GM06990 (cell line): Measurements from ENCODE around the gene PSMB11.

ENCODE experiments used
- DNase-seq: peaks from one replicate; pipeline ENCODE4 v3.0.0-alpha.2; 2011; ENCODE audit not compliant: insufficient read length; ENCODE audit errors: extremely low read depth
- H3K27me3 ChIP-seq: replicated peaks from 2 replicates; pipeline ENCODE4 v1.6.0; 2011; ENCODE audit warnings: low read length; ENCODE audit not compliant: control insufficient read depth, insufficient read depth
- H3K36me3 ChIP-seq: 2 replicates; pipeline ENCODE4 v1.5.1; 2011; ENCODE audit warnings: low read length; ENCODE audit not compliant: control insufficient read depth, insufficient read depth
- H3K4me3 ChIP-seq: replicated peaks from 2 replicates; pipeline ENCODE4 v1.5.1; 2011; ENCODE audit warnings: low read depth, mild to moderate bottlenecking, control low read depth, low read length
- TF ChIP-seq, protein P1 (sequence below): IDR thresholded peaks from 2 replicates; pipeline ENCODE4 v1.5.1; 2011; ENCODE audit warnings: low read length, control low read depth, mild to moderate bottlenecking, inconsistent platforms; ENCODE audit not compliant: insufficient read depth, poor library complexity, severe bottlenecking

Gene PSMB11

DNA sequence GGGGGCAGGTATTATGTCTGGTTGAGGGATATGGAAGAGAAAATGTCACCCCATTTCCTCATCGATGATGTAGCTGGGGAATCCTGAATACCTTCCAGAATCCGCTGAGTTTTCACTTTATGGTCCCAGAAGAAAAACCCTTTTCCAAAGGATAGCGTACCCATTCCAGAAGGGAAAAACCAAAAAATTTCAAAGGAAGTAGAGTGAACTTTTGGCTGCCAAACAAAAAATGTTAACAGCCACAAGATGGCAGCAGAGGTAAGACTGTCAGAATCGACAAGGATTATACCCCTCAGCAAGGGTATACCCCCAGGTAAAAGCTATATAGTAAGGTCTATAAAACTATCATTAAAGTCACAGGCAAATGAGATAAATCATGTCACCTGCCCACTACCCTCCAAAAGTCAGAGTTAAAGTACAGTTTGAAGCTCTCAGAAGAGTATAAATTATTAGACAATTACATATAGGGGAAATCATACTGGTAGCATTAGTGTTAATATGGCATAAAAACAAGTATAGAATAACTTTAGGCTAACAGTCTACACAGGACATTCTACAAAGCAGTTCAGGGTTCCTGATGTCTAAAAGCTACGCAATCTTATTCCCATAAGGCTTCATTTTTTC lies 34.9 kb downstream of the PSMB11 start:
- H3K27me3 ChIP-seq = no peaks in the 10 kb centered on the region
- no peak for DNase-seq
- H3K36me3 ChIP-seq = peaks cover 36% of the 10 kb centered on the region
- TF ChIP-seq, protein P1, sequence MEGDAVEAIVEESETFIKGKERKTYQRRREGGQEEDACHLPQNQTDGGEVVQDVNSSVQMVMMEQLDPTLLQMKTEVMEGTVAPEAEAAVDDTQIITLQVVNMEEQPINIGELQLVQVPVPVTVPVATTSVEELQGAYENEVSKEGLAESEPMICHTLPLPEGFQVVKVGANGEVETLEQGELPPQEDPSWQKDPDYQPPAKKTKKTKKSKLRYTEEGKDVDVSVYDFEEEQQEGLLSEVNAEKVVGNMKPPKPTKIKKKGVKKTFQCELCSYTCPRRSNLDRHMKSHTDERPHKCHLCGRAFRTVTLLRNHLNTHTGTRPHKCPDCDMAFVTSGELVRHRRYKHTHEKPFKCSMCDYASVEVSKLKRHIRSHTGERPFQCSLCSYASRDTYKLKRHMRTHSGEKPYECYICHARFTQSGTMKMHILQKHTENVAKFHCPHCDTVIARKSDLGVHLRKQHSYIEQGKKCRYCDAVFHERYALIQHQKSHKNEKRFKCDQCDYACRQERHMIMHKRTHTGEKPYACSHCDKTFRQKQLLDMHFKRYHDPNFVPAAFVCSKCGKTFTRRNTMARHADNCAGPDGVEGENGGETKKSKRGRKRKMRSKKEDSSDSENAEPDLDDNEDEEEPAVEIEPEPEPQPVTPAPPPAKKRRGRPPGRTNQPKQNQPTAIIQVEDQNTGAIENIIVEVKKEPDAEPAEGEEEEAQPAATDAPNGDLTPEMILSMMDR = peak; percentile 59
- no peak overlapping the region for H3K4me3 ChIP-seq

DNA sequence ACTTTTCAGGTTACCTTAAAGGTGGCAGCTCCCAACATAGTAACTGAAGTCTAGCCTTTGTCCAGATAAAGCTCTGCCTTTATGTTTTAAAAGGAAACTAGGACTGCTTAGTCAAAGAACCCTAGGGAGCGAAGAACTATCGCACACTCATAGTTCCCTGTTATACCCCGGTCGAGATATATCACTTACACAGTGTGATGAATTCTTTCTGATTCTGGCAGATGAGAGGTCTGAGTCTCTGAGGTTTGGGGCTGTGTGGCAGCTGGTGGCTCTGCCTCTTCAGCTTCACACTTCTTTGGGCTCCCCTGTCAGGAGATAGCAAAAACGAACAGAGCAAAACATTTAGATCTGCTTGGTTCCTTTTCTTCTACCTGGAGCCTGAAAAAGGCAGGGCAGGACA lies 36.0 kb downstream of the PSMB11 start:
- no peak for DNase-seq
- TF ChIP-seq, protein P1 = no peak
- no peaks in the 10 kb centered on the region for H3K27me3 ChIP-seq
- H3K4me3 ChIP-seq = no peak overlapping the region
- peaks cover 37% of the 10 kb centered on the region for H3K36me3 ChIP-seq

DNA sequence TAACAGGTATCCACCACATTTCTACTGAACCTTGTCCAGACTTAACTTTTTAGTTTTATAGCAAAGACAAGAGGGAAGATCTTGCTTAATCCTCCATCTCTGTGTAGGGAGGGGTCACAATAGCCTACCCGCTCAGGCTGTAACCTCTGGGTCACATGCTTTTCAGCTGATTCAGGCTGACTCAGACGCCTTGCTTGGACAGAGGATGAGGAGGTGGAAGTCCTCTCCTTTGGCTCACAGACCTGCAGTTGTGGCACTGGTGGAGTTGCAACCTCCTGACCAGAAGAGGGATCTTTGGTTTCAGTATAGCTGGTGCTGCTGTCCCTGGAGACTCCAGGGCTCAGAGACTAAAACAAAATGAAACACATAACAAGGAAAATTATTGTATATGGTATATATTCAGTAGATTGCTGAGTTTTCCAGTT lies 36.7 kb downstream of the PSMB11 start:
- Histone ChIP-seq H3K4me3 (no peak overlapping the region), H3K36me3 (peaks cover 36% of the 10 kb centered on the region), H3K27me3 (no peaks in the 10 kb centered on the region)
- TF ChIP-seq, protein P1 = no peak
- no peak for DNase-seq

DNA sequence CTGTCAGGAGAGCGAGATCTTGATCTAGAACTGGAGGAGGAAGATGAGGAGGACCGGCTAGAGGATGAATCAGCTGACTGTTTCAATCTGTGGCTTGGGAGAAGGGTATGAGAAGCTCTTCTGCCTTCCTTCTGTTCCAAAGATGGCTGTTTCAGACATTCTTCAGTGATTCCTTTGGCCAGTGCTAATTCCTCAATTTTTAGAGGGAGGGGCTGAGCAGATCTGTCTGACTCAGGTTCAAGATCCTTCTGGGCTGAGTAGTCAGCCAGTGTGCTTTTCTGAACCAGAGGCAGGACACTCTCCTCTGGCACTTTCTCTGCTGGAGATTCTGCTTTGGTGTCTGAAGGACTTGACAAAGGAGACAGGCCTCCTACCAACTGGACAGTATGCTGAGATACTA lies 37.7 kb downstream of the PSMB11 start:
- DNase-seq = no peak
- H3K4me3 ChIP-seq = no peak overlapping the region
- TF ChIP-seq, protein P1 = no peak
- H3K36me3 ChIP-seq = peaks cover 36% of the 10 kb centered on the region
- H3K27me3 ChIP-seq = no peaks in the 10 kb centered on the region

DNA sequence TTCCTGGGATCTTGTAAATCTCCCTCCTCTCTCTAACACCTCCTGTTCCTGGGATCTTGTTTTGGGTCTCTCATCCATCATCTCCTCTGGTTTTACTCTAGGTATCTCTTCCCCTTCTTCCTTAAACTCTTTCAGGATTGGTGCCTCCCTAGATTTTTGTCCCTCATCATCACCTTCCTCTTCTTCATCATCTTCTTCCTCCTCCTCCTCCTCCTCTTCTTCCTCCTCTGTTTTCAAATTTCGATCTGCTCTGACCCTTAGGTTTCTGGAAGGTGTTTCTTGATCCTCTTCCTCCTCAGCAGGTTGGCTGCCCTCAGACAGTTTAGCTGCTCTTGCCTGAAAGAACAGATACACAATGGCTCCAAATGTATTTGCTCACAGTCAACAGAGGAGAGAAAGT lies 38.5 kb downstream of the PSMB11 start:
- no peak for DNase-seq
- TF ChIP-seq, protein P1 = no peak
- Histone ChIP-seq H3K27me3 (no peaks in the 10 kb centered on the region), H3K4me3 (no peak overlapping the region), H3K36me3 (peaks cover 34% of the 10 kb centered on the region)

DNA sequence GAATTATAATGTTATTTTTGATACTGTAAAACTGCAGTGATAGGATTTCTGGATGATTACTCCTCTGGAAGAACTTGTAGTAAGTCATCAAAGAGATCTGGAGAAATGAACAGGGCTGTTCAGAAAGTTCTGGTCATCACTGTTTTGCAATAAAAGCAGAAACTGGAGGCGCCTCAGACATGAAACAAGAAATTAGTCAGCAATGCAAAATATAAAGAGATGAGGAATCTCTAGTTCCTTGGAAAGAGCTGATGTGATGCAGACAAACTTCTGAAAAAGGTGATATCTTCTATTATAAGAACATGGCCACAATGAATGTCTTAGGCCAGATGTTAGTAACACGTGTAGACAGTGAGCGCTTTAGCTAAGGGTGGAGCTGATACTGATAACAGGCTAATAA lies 43.4 kb downstream of the PSMB11 start:
- DNase-seq = no peak

More for the DNA sequence above, 43.4 kb downstream of the PSMB11 start:
- Histone ChIP-seq H3K36me3 (peaks cover 11% of the 10 kb centered on the region), H3K4me3 (no peak overlapping the region), H3K27me3 (no peaks in the 10 kb centered on the region)
- TF ChIP-seq, protein P1 = no peak
